Measurements from ENCODE around the gene PARD3.

- TF ChIP-seq CTCF (IDR thresholded peaks at IDR 0.05; ENCODE audit: insufficient read depth, low read length, poor library complexity, severe bottlenecking) (no peak), EZH2phosphoT487 (conservative IDR thresholded peaks at IDR 0.05; ENCODE audit: low read length) (no peak)
Measured at GRCh38 chr10:34727595-34728033, 87.5 kb downstream of the PARD3 start.
